SK-N-SH (cell line): ENCODE results near the gene DHX35. TPM values are rescaled to one million over a fixed set of nuclear protein-coding genes. Genes with fewer than 3 reads are reported as not detected.

ENCODE experiments used
- CTCF ChIA-PET: fragments of 300-600, 350-600 bp; formaldehyde crosslinking; extraction: SDS; loops from one replicate; lab custom pipeline; 2021; lab: Yijun Ruan, JAX
- POLR2A ChIA-PET: fragments of 350-600 bp; sonication (Branson Sonifier 250); formaldehyde crosslinking; extraction: SDS; loops from one replicate; lab custom pipeline; 2020; ENCODE audit warnings: antibody characterized with exemption, inconsistent platforms; lab: Yijun Ruan, JAX
- DNase-seq: peaks from one replicate; pipeline ENCODE4 v3.0.0; 2012
- H2AFZ ChIP-seq: fragments of 200-600 bp; sonication (generic); 2 replicates; pipeline ENCODE4 v1.8.1; 2016; ENCODE audit warnings: antibody characterized with exemption, mild to moderate bottlenecking, low read depth
- H3F3A ChIP-seq: fragments of 200-600 bp; sonication (generic); replicated peaks from 2 replicates; pipeline ENCODE3; 2016; ENCODE audit warnings: antibody characterized with exemption, mild to moderate bottlenecking; ENCODE audit not compliant: insufficient read depth
- H3K27ac ChIP-seq, 2 experiments: fragments of 200-500 bp in 1 of 2; fragments of 200-600 bp in 1 of 2; sonication (Bioruptor generic) in 1 of 2; sonication (generic), shearing (Covaris generic) in 1 of 2; 2 replicates each; pipeline versions ENCODE4 v1.5.1 to v1.6.1; 2014 to 2016; ENCODE audit warnings: low read depth in 2 of 2, inconsistent platforms in 1 of 2, low read length in 1 of 2, mild to moderate bottlenecking in 1 of 2, mixed read lengths in 1 of 2
- H3K27me3 ChIP-seq: fragments of 200-600 bp; sonication (generic), shearing (Covaris generic); 2 replicates; pipeline ENCODE4 v1.6.1; 2016; ENCODE audit warnings: mixed run types; ENCODE audit not compliant: insufficient read depth
- H3K36me3 ChIP-seq, 2 experiments: fragments of 200-500 bp in 1 of 2; fragments of 200-600 bp in 1 of 2; sonication (Bioruptor generic) in 1 of 2; sonication (generic) in 1 of 2; replicated peaks in 1 of 2; 2 replicates each; pipeline versions ENCODE3 to v1.5.1; 2014 to 2016; ENCODE audit warnings: low read length in 1 of 2, mild to moderate bottlenecking in 1 of 2; ENCODE audit not compliant: insufficient read depth in 2 of 2, control insufficient read depth in 1 of 2
- H3K4me1 ChIP-seq, 2 experiments: fragments of 200-500 bp in 1 of 2; fragments of 200-600 bp in 1 of 2; sonication (Bioruptor generic) in 1 of 2; sonication (generic), shearing (Covaris generic) in 1 of 2; 2 replicates each; pipeline versions ENCODE4 v1.5.1 to v1.6.1; 2014 to 2016; ENCODE audit warnings: low read depth in 1 of 2, low read length in 1 of 2, mixed run types in 1 of 2; ENCODE audit not compliant: insufficient read depth in 2 of 2, control insufficient read depth in 1 of 2
- H3K4me2 ChIP-seq: fragments of 200-600 bp; sonication (generic), shearing (Covaris generic); 2 replicates; pipeline ENCODE4 v1.6.1; 2017; ENCODE audit warnings: mixed run types
- H3K4me3 ChIP-seq, 2 experiments: fragments of 200-500 bp in 1 of 2; fragments of 200-600 bp in 1 of 2; sonication (Bioruptor generic) in 1 of 2; sonication (generic), shearing (Covaris generic) in 1 of 2; 2 replicates each; pipeline versions ENCODE4 v1.5.1 to v1.8.1; 2014 to 2016; ENCODE audit warnings: low read depth in 2 of 2, inconsistent platforms in 1 of 2, low read length in 1 of 2, mild to moderate bottlenecking in 1 of 2, mixed read lengths in 1 of 2, moderate library complexity in 1 of 2
- H3K79me2 ChIP-seq: fragments of 200-600 bp; sonication (generic); 2 replicates; pipeline ENCODE4 v1.8.1; 2017; ENCODE audit warnings: mild to moderate bottlenecking; ENCODE audit not compliant: insufficient read depth
- H3K9ac ChIP-seq: fragments of 200-600 bp; sonication (generic); 2 replicates; pipeline ENCODE4 v1.6.1; 2017; ENCODE audit warnings: mixed run types
- H3K9me2 ChIP-seq: fragments of 200-600 bp; sonication (generic); 2 replicates; pipeline ENCODE4 v1.6.1; 2017; ENCODE audit warnings: mixed run types
- H3K9me3 ChIP-seq: fragments of 200-600 bp; sonication (generic); 2 replicates; pipeline ENCODE4 v1.6.1; 2017; ENCODE audit warnings: mixed run types, mild to moderate bottlenecking, moderate library complexity
- H4K20me1 ChIP-seq: fragments of 200-600 bp; sonication (generic); 2 replicates; pipeline ENCODE4 v1.6.1; 2017; ENCODE audit warnings: mild to moderate bottlenecking, mixed run types; ENCODE audit not compliant: insufficient read depth
- CTCF ChIP-seq: fragments of 200-600 bp; sonication (generic); IDR thresholded peaks from 2 replicates; pipeline ENCODE4 v1.6.1; 2017; ENCODE audit warnings: antibody characterized with exemption, mild to moderate bottlenecking, moderate library complexity
- ELF1 ChIP-seq: IDR thresholded peaks from 2 replicates; pipeline ENCODE4 v1.4.0; 2012
- FOSL2 ChIP-seq: IDR thresholded peaks from 2 replicates; pipeline ENCODE4 v1.4.0; 2012; ENCODE audit warnings: low read depth, mild to moderate bottlenecking, moderate library complexity, borderline replicate concordance
- JUND ChIP-seq: IDR thresholded peaks from 2 replicates; pipeline ENCODE4 v1.4.0; 2012
- NFIC ChIP-seq: IDR thresholded peaks from 2 replicates; pipeline ENCODE4 v1.4.0; 2012; ENCODE audit warnings: borderline replicate concordance
- NRF1 ChIP-seq: IDR thresholded peaks from 2 replicates; pipeline ENCODE4 v1.6.1; 2012; ENCODE audit warnings: low read depth, mild to moderate bottlenecking, low read length
- REST ChIP-seq: IDR thresholded peaks from 2 replicates; pipeline ENCODE4 v1.6.1; 2012; ENCODE audit warnings: mild to moderate bottlenecking, low read depth, low read length, moderate library complexity
- TAF1 ChIP-seq: IDR thresholded peaks from 2 replicates; pipeline ENCODE4 v1.6.1; 2012; ENCODE audit warnings: low read depth, mild to moderate bottlenecking, low read length, moderate library complexity, borderline replicate concordance
- TCF12 ChIP-seq: IDR thresholded peaks from 2 replicates; pipeline ENCODE4 v1.4.0; 2012
- WGBS: methylation state at CpG from one replicate; pipeline ENCODE4 v1.1.6; 2017; ENCODE audit warnings: low lambda C conversion rate; 5-methylcytosine and 5-hydroxymethylcytosine counted together
- polyA plus RNA-seq, 3 experiments: library from polyadenylated mRNA; depleted of rRNA; stranded (reverse); fragments of >200 nt; gene quantifications; 2 replicates each; pipeline ENCODE4 v1.2.3, GENCODE V29; 2012
- small RNA-seq, 7 experiments: library from RNA; depleted of rRNA; stranded (forward); fragments of <200 nt; gene quantifications; one replicate each; pipeline ENCODE3, GENCODE V24; 2012
- TF ChIP-seq, protein P1 (sequence below): fragments of 150-350 bp; IDR thresholded peaks from 2 replicates; pipeline ENCODE4 v1.6.1; 2017; ENCODE audit warnings: antibody characterized with exemption, low read length, low read depth, borderline replicate concordance
- TF ChIP-seq, protein P2 (sequence below): IDR thresholded peaks from 2 replicates; pipeline ENCODE4 v1.4.0; 2012; ENCODE audit warnings: low read depth

Gene DHX35
- polyA plus RNA-seq, 1 of the 3 experiments (the other 2 are of a cell fraction) = 17.1 TPM

DNA sequence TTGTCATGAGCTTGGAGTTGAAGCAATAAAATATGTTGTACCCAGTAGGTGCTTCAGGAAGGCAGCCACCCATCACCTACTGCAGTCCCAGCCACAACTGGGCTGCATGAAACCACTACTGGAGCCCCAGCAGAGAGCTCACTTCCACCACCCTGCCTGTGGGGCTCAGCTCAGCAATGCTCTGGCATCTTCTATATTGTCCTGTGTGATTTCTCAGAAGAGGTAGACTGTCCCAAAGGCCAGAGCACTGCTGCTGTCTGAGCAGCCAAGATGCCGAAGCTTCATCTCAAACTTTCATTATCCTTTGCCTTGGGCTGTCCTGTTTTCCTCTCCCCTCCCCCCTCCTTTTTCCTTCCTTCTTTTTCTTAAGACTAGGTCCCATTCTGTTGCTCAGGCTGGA lies 126.9 kb downstream of the DHX35 start:
- no peak overlapping the region for H3K4me3 ChIP-seq
- TF ChIP-seq NRF1 (no peak), CTCF (no peak), JUND (no peak), NFIC (no peak), TAF1 (no peak), ELF1 (no peak), FOSL2 (no peak), REST (no peak), TCF12 (no peak)
- TF ChIP-seq, protein P1, sequence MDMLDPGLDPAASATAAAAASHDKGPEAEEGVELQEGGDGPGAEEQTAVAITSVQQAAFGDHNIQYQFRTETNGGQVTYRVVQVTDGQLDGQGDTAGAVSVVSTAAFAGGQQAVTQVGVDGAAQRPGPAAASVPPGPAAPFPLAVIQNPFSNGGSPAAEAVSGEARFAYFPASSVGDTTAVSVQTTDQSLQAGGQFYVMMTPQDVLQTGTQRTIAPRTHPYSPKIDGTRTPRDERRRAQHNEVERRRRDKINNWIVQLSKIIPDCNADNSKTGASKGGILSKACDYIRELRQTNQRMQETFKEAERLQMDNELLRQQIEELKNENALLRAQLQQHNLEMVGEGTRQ = no peak
- TF ChIP-seq, protein P2, sequence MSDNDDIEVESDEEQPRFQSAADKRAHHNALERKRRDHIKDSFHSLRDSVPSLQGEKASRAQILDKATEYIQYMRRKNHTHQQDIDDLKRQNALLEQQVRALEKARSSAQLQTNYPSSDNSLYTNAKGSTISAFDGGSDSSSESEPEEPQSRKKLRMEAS = no peak
- TF ChIP-seq, all 33 proteins: peak for 0
- no peaks in the 10 kb centered on the region for H3K9me3 ChIP-seq
- H3K27ac ChIP-seq = no peak overlapping the region
- H3K9ac ChIP-seq = no peak overlapping the region
- H3K9me2 ChIP-seq = no peaks in the 10 kb centered on the region
- H4K20me1 ChIP-seq = no peaks in the 10 kb centered on the region
- H2AFZ ChIP-seq = no peak overlapping the region
- H3K36me3 ChIP-seq = no peaks in the 10 kb centered on the region
- no peaks in the 10 kb centered on the region for H3F3A ChIP-seq
- H3K27me3 ChIP-seq = no peaks in the 10 kb centered on the region; the same call in 1 of the 2 replicates
- 41% methylated on average over 1 of the region's 1 CpG for WGBS
- DNase-seq = no peak
- H3K79me2 ChIP-seq = no peaks in the 10 kb centered on the region
- POLR2A ChIA-PET = no interaction called here
- CTCF ChIA-PET = interaction anchor here (0.9 to 21.7 kb wide), 6 partner anchors 8 to 180 kb away, joined by 3 to 444 read pairs (median 4); no protein-coding TSS in a partner anchor
- no peak overlapping the region for H3K4me2 ChIP-seq
- no peaks in the 10 kb centered on the region for H3K4me1 ChIP-seq

Small RNA genes within 50 kb of the gene (small RNA-seq; reads per million reads assigned to genes)
- gene AL023803.1 = 0 to 0.11 (median 0) reads per million in 7 experiments

Other genes with a start within 250 kb of the DHX35 start
- gene SLC32A1, start 237.9 kb upstream of the DHX35 start, polyA plus RNA-seq (2012; rRNA removed) = not detected in 2 replicates
- gene ACTR5, start 213.9 kb upstream of the DHX35 start, polyA plus RNA-seq (2012; rRNA removed) = 9.7 and 10.9 TPM in 2 replicates
- gene PPP1R16B, start 156.6 kb upstream of the DHX35 start, polyA plus RNA-seq (2012; rRNA removed) = 0.28 and 0.91 TPM in 2 replicates
- 18.9 and 21.5 TPM in 2 replicates for gene FAM83D, start 35.9 kb upstream of the DHX35 start, polyA plus RNA-seq (2012; rRNA removed)